MCF 10A (cell line): Measurements from ENCODE around the gene GUK1. TPM values are rescaled to one million over a fixed set of nuclear protein-coding genes. Genes with fewer than 3 reads are reported as not detected.

ENCODE experiments used
- BruUV-seq: library from RNA; stranded (reverse); fragments of 400-500 nt; replicated peaks from 2 replicates; lab custom pipeline; 2021; lab: Mats Ljungman, UMichigan
- CTCF ChIA-PET: fragments of 300-600 bp; sonication (Branson Sonifier 250); formaldehyde crosslinking; extraction: SDS; loops from one replicate; lab custom pipeline; 2021; ENCODE audit warnings: antibody characterized with exemption, inconsistent platforms; lab: Yijun Ruan, JAX
- POLR2A ChIA-PET: fragments of 300-600, 350-650 bp; sonication (Branson Sonifier 250); formaldehyde crosslinking; extraction: SDS; loops from one replicate; lab custom pipeline; 2020; ENCODE audit warnings: antibody characterized with exemption, inconsistent platforms; lab: Yijun Ruan, JAX
- DNase-seq: peaks from one replicate; pipeline ENCODE4 v3.0.0-alpha.2; 2018; ENCODE audit not compliant: unreplicated experiment
- H3K27ac Mint-ChIP-seq: one replicate; pipeline ENCODE4 v1.8.0; 2022; ENCODE audit warnings: mild to moderate bottlenecking, low read depth, mixed read lengths; ENCODE audit not compliant: unreplicated experiment
- H3K27me3 Mint-ChIP-seq: one replicate; pipeline ENCODE4 v1.8.0; 2022; ENCODE audit warnings: mixed read lengths; ENCODE audit not compliant: insufficient read depth, unreplicated experiment
- H3K36me3 Mint-ChIP-seq: one replicate; pipeline ENCODE4 v1.8.0; 2022; ENCODE audit warnings: mild to moderate bottlenecking, moderate library complexity, mixed read lengths; ENCODE audit not compliant: insufficient read depth, unreplicated experiment
- H3K4me1 Mint-ChIP-seq: one replicate; pipeline ENCODE4 v1.8.0; 2022; ENCODE audit warnings: mixed read lengths; ENCODE audit not compliant: insufficient read depth, unreplicated experiment
- H3K4me3 Mint-ChIP-seq: one replicate; pipeline ENCODE4 v1.8.0; 2022; ENCODE audit warnings: mild to moderate bottlenecking, moderate library complexity, mixed read lengths; ENCODE audit not compliant: unreplicated experiment
- H3K9me3 Mint-ChIP-seq: one replicate; pipeline ENCODE4 v1.8.0; 2022; ENCODE audit warnings: mixed read lengths; ENCODE audit not compliant: unreplicated experiment
- CTCF ChIP-seq: fragments of 200-600 bp; IDR thresholded peaks from one replicate; pipeline ENCODE4 v1.8.0; 2022; ENCODE audit warnings: antibody characterized with exemption, mild to moderate bottlenecking; ENCODE audit not compliant: unreplicated experiment
- intact Hi-C: fragments of 100-400 bp; cut with micrococcal nuclease; formaldehyde crosslinking; loops from 2 replicates; pipeline ENCODE4 v1.14.1; 2022
- total RNA-seq: library from RNA; stranded (reverse); gene quantifications from 2 replicates; pipeline ENCODE4 v1.2.3, GENCODE V29; 2022

GUK1 gene
- total RNA-seq, 1 experiment from 2014 or later: 495 TPM

GRCh38 chr1:228180959-228181644, 41.0 kb downstream of the GUK1 start:
- ChIA-PET CTCF (interaction anchor here (0.7 to 1.0 kb wide), 3 partner anchors 13 to 46 kb away, joined by 3 to 6 read pairs (median 3); partner anchors contain the start of gene IBA57), POLR2A (no interaction called here)
- Mint-ChIP-seq H3K27me3 (no peaks in the 10 kb centered on the region), H3K4me3 (no peak overlapping the region), H3K27ac (no peak overlapping the region), H3K36me3 (peaks cover 4% of the 10 kb centered on the region), H3K4me1 (no peaks in the 10 kb centered on the region), H3K9me3 (no peaks in the 10 kb centered on the region)
- no peak for DNase-seq
- no peak for TF ChIP-seq CTCF
- intact Hi-C loops: no loop called here
- BruUV-seq: no TSS peak

GRCh38 chr1:228181645-228182034, 41.6 kb downstream of the GUK1 start:
- ChIA-PET POLR2A (interaction anchor here (0.6 kb wide), 1 partner anchor 63 kb away, joined by 3 read pairs; no protein-coding TSS in a partner anchor), CTCF (interaction anchor here (0.7 to 1.0 kb wide), 4 partner anchors 9 to 15 kb away, joined by 3 to 6 read pairs (median 3); partner anchors contain the start of gene IBA57)
- Mint-ChIP-seq H3K9me3 (no peaks in the 10 kb centered on the region), H3K4me1 (no peaks in the 10 kb centered on the region), H3K4me3 (no peak overlapping the region), H3K36me3 (peaks cover 4% of the 10 kb centered on the region), H3K27me3 (no peaks in the 10 kb centered on the region), H3K27ac (no peak overlapping the region)
- DNase-seq: no peak
- TF ChIP-seq CTCF: no peak
- BruUV-seq: no TSS peak
- intact Hi-C loops: no loop called here

- POLR2A ChIA-PET: interaction anchor here (0.6 kb wide), 1 partner anchor 64 kb away, joined by 3 read pairs; no protein-coding TSS in a partner anchor
- BruUV-seq: no TSS peak
- intact Hi-C loops: no loop called here
- H3K27ac Mint-ChIP-seq: no peak overlapping the region
- H3K4me3 Mint-ChIP-seq: no peak overlapping the region
- H3K36me3 Mint-ChIP-seq: peaks cover 4% of the 10 kb centered on the region
- no peaks in the 10 kb centered on the region for H3K4me1 Mint-ChIP-seq
- CTCF ChIA-PET: interaction anchor here (0.7 to 1.0 kb wide), 2 partner anchors 9 to 10 kb away, joined by 3 read pairs; no protein-coding TSS in a partner anchor
- no peak for DNase-seq
- TF ChIP-seq CTCF: no peak
- no peaks in the 10 kb centered on the region for H3K27me3 Mint-ChIP-seq
- no peaks in the 10 kb centered on the region for H3K9me3 Mint-ChIP-seq
Observed at GRCh38 chr1:228182296-228183030, 42.4 kb downstream of the GUK1 start.

GRCh38 chr1:228184152-228184551, 44.1 kb downstream of the GUK1 start:
- BruUV-seq: no TSS peak
- H3K36me3 Mint-ChIP-seq: no peaks in the 10 kb centered on the region
- no peak overlapping the region for H3K4me3 Mint-ChIP-seq
- no peak for TF ChIP-seq CTCF
- H3K9me3 Mint-ChIP-seq: peaks cover 16% of the 10 kb centered on the region
- no peak overlapping the region for H3K27ac Mint-ChIP-seq
- ChIA-PET POLR2A (no interaction called here), CTCF (no interaction called here)
- no peaks in the 10 kb centered on the region for H3K4me1 Mint-ChIP-seq
- intact Hi-C loops: no loop called here
- DNase-seq: no peak
- H3K27me3 Mint-ChIP-seq: no peaks in the 10 kb centered on the region
